GM12891 (cell line): Measurements from ENCODE around the gene GGT7.

Experiments used
- POLR2A ChIP-seq: IDR thresholded peaks from 2 replicates; pipeline ENCODE4 v1.6.1; 2011; ENCODE audit warnings: low read depth, low read length, control low read depth
- POLR2AphosphoS5 ChIP-seq: IDR thresholded peaks from 2 replicates; pipeline ENCODE4 v1.6.1; 2011; ENCODE audit warnings: low read depth, low read length, control low read depth
- POU2F2 ChIP-seq: IDR thresholded peaks from 2 replicates; pipeline ENCODE4 v1.6.1; 2011; ENCODE audit warnings: low read depth, mild to moderate bottlenecking, control low read depth, low read length, moderate library complexity
- SPI1 ChIP-seq: IDR thresholded peaks from 2 replicates; pipeline ENCODE4 v1.6.1; 2011; ENCODE audit warnings: low read depth, low read length, control low read depth
- TAF1 ChIP-seq: IDR thresholded peaks from 2 replicates; pipeline ENCODE4 v1.6.1; 2011; ENCODE audit warnings: low read depth, low read length, control low read depth

GRCh38 chr20:34904202-34904621 lies 31.6 kb upstream of the GGT7 start:
- no peak for TF ChIP-seq POLR2A
- TF ChIP-seq TAF1 = no peak
- TF ChIP-seq SPI1 = peak; percentile 92
- no peak for TF ChIP-seq POLR2AphosphoS5
- TF ChIP-seq POU2F2 = no peak
